Stomach smooth muscle (tissue), 2 donors: ENCODE measurements around the gene MLF2.
"Not testable (repeated sequence)": the region's sequence is repeated elsewhere in the genome, so short reads cannot be mapped to it uniquely, and the experiment has no call there.

Source experiments
- H3K27ac ChIP-seq: one replicate; pipeline ENCODE4 v1.7.0; 2013; ENCODE audit warnings: mild to moderate bottlenecking, low read length, inconsistent platforms
- H3K27me3 ChIP-seq, 2 donors: one replicate each; pipeline ENCODE4 v1.7.0; 2013; ENCODE audit warnings: low read length in 2 of 2; ENCODE audit not compliant: insufficient read depth in 2 of 2, control insufficient read depth in 1 of 2
- H3K36me3 ChIP-seq, 2 donors: one replicate each; pipeline ENCODE4 v1.7.0; 2013; ENCODE audit warnings: low read length in 2 of 2; ENCODE audit not compliant: control insufficient read depth in 2 of 2, insufficient read depth in 2 of 2
- H3K4me1 ChIP-seq: one replicate; pipeline ENCODE4 v1.7.0; 2013; ENCODE audit warnings: low read length; ENCODE audit not compliant: control insufficient read depth, insufficient read depth
- H3K4me3 ChIP-seq, 2 donors: one replicate each; pipeline ENCODE4 v1.7.0; 2013; ENCODE audit warnings: low read length in 2 of 2
- H3K9ac ChIP-seq, 2 donors: one replicate each; pipeline ENCODE4 v1.7.0; 2013; ENCODE audit warnings: low read length in 2 of 2, mild to moderate bottlenecking in 1 of 2
- H3K9me3 ChIP-seq, 2 donors: one replicate each; pipeline ENCODE4 v1.7.0; 2013; ENCODE audit warnings: low read length in 2 of 2; ENCODE audit not compliant: control insufficient read depth in 2 of 2
- donor health status: healthy.
- donor health status: Pancreatic carcinoma.

Gene MLF2

GRCh38 chr12:6725350-6725749 is 27.6 kb downstream of the MLF2 start:
- H3K27me3 ChIP-seq: no peaks in the 10 kb centered on the region
- peaks cover 25 to 27% of the 10 kb centered on the region in 2 donors for H3K36me3 ChIP-seq
- no peak overlapping the region for H3K27ac ChIP-seq
- no peak overlapping the region for H3K4me3 ChIP-seq
- no peaks in the 10 kb centered on the region for H3K9me3 ChIP-seq
- peaks cover 7% of the 10 kb centered on the region for H3K4me1 ChIP-seq
- H3K9ac ChIP-seq: no peak overlapping the region

- Histone ChIP-seq H3K4me3 (peak overlapping the region; percentile 89 to 90), H3K9ac (peak overlapping the region; percentile 77 to 87), H3K27ac (peak overlapping the region; percentile 89), H3K9me3 (no peaks in the 10 kb centered on the region), H3K4me1 (peaks cover 7% of the 10 kb centered on the region), H3K27me3 (no peaks in the 10 kb centered on the region), H3K36me3 (peaks cover 16 to 20% of the 10 kb centered on the region in 2 donors)
Observed at GRCh38 chr12:6724409-6724797, 28.5 kb downstream of the MLF2 start.

- H3K27me3 ChIP-seq: no peaks in the 10 kb centered on the region
- H3K27ac ChIP-seq: peak within 1 kb of the TSS; percentile 89
- peaks cover 10 to 15% of the 10 kb centered on the region in 2 donors for H3K36me3 ChIP-seq
- peak within 1 kb of the TSS; percentile 89 to 90 for H3K4me3 ChIP-seq
- no peaks in the 10 kb centered on the region for H3K9me3 ChIP-seq
- peak within 1 kb of the TSS; percentile 77 to 87 for H3K9ac ChIP-seq
- peaks cover 7% of the 10 kb centered on the region for H3K4me1 ChIP-seq
Observed at GRCh38 chr12:6723607-6724408, 29.1 kb downstream of the MLF2 start, which contains the start of gene COPS7A. TSS of gene COPS7A (plus strand) at chr12:6724046. CDS start at chr12:6724657, 611 bp downstream.

- H3K9me3 ChIP-seq: no peaks in the 10 kb centered on the region
- no peak overlapping the region for H3K4me3 ChIP-seq
- peaks cover 2 to 6% of the 10 kb centered on the region in 2 donors for H3K36me3 ChIP-seq
- no peak overlapping the region for H3K9ac ChIP-seq
- peaks cover 7% of the 10 kb centered on the region for H3K4me1 ChIP-seq
- no peaks in the 10 kb centered on the region for H3K27me3 ChIP-seq
- no peak overlapping the region for H3K27ac ChIP-seq
Observed at GRCh38 chr12:6722863-6723262, 30.1 kb downstream of the MLF2 start.

GRCh38 chr12:6716874-6717437 is 36.0 kb downstream of the MLF2 start:
- H3K36me3 ChIP-seq: no peaks in the 10 kb centered on the region
- H3K9ac ChIP-seq: no peak overlapping the region
- no peaks in the 10 kb centered on the region for H3K9me3 ChIP-seq
- H3K4me1 ChIP-seq: no peaks in the 10 kb centered on the region
- H3K27me3 ChIP-seq: no peaks in the 10 kb centered on the region
- no peak overlapping the region for H3K4me3 ChIP-seq
- H3K27ac ChIP-seq: no peak overlapping the region

GRCh38 chr12:6716031-6716873 is 36.7 kb downstream of the MLF2 start:
- H3K36me3 ChIP-seq, H3K4me1 ChIP-seq, H3K4me3 ChIP-seq, H3K27ac ChIP-seq, H3K9ac ChIP-seq, H3K9me3 ChIP-seq, H3K27me3 ChIP-seq: not testable (repeated sequence)

GRCh38 chr12:6708960-6709394 is 44.0 kb downstream of the MLF2 start:
- Histone ChIP-seq H3K27me3 (peaks cover 0 to 4% of the 10 kb centered on the region in 2 donors), H3K9me3 (no peaks in the 10 kb centered on the region), H3K9ac (no peak overlapping the region), H3K4me1 (no peaks in the 10 kb centered on the region), H3K36me3 (no peaks in the 10 kb centered on the region), H3K4me3 (no peak overlapping the region), H3K27ac (no peak overlapping the region)

- H3K4me3 ChIP-seq, H3K9me3 ChIP-seq, H3K36me3 ChIP-seq, H3K27ac ChIP-seq, H3K4me1 ChIP-seq, H3K27me3 ChIP-seq, H3K9ac ChIP-seq: not testable (repeated sequence)
Observed at GRCh38 chr12:6708351-6708750, 44.6 kb downstream of the MLF2 start.

- H3K36me3 ChIP-seq: no peaks in the 10 kb centered on the region
- peaks cover 29 to 40% of the 10 kb centered on the region in 2 donors for H3K27me3 ChIP-seq
- H3K27ac ChIP-seq: no peak overlapping the region
- H3K4me3 ChIP-seq: no peak overlapping the region
- no peak overlapping the region for H3K9ac ChIP-seq
- H3K9me3 ChIP-seq: no peaks in the 10 kb centered on the region
- H3K4me1 ChIP-seq: peaks cover 17% of the 10 kb centered on the region
Observed at GRCh38 chr12:6703631-6704030, 49.3 kb downstream of the MLF2 start.

- no peak overlapping the region for H3K27ac ChIP-seq
- peaks cover 35 to 45% of the 10 kb centered on the region in 2 donors for H3K27me3 ChIP-seq
- no peak overlapping the region for H3K9ac ChIP-seq
- H3K36me3 ChIP-seq: no peaks in the 10 kb centered on the region
- H3K9me3 ChIP-seq: no peaks in the 10 kb centered on the region
- peak overlapping the region in 1 of 2 donors; percentile 52 for H3K4me3 ChIP-seq
- peaks cover 17% of the 10 kb centered on the region for H3K4me1 ChIP-seq
Observed at GRCh38 chr12:6701078-6701768, 51.7 kb downstream of the MLF2 start.
